PC-9 (cell line): ENCODE data around the gene UBE2K. TPM values are rescaled to one million over a fixed set of nuclear protein-coding genes. Genes with fewer than 3 reads are reported as not detected.

Experiments used
- BruUV-seq: library from RNA; stranded (reverse); fragments of 400-500 nt; replicated peaks from 2 replicates; lab custom pipeline; 2021; lab: Mats Ljungman, UMichigan
- CTCF ChIA-PET: fragments of 300-600 bp; sonication (Branson Sonifier 250); formaldehyde crosslinking; loops from one replicate; lab custom pipeline; 2022; ENCODE audit warnings: antibody characterized with exemption; lab: Charles Lee
- POLR2A ChIA-PET: fragments of 300-600 bp; sonication (Branson Sonifier 250); formaldehyde crosslinking; loops from one replicate; lab custom pipeline; 2022; ENCODE audit warnings: antibody characterized with exemption; ENCODE audit not compliant: unreplicated experiment; lab: Charles Lee
- DNase-seq, 2 experiments: peaks; one replicate each; pipeline versions ENCODE4 v3.0.0 to v3.0.0-alpha.2; 2015 to 2022; ENCODE audit warnings: mixed read lengths in 1 of 2
- H2AFZ ChIP-seq: fragments of 200-600 bp; sonication (generic); 2 replicates; pipeline ENCODE4 v1.8.1; 2017; ENCODE audit warnings: antibody characterized with exemption
- H3F3A ChIP-seq: fragments of 200-600 bp; sonication (generic); 2 replicates; pipeline ENCODE4 v1.8.1; 2017; ENCODE audit warnings: antibody characterized with exemption, mild to moderate bottlenecking, low read depth; ENCODE audit not compliant: insufficient read depth
- H3K27ac ChIP-seq: fragments of 200-600 bp; sonication (generic); 2 replicates; pipeline ENCODE4 v1.6.1; 2016; ENCODE audit warnings: mixed run types
- H3K27me3 ChIP-seq: fragments of 200-600 bp; sonication (generic); 2 replicates; pipeline ENCODE4 v1.6.1; 2016; ENCODE audit warnings: low read depth, mixed run types; ENCODE audit not compliant: insufficient read depth
- H3K36me3 ChIP-seq: fragments of 200-600 bp; sonication (generic); 2 replicates; pipeline ENCODE4 v1.6.1; 2016; ENCODE audit warnings: low read depth, mixed run types
- H3K4me1 ChIP-seq: fragments of 200-600 bp; sonication (generic); replicated peaks from 2 replicates; pipeline ENCODE4 v1.6.1; 2016; ENCODE audit warnings: mixed run types; ENCODE audit not compliant: insufficient read depth
- H3K4me2 ChIP-seq: fragments of 200-600 bp; sonication (generic); 2 replicates; pipeline ENCODE4 v1.6.1; 2017; ENCODE audit warnings: mixed run types
- H3K4me3 ChIP-seq: fragments of 200-600 bp; sonication (generic); 2 replicates; pipeline ENCODE4 v1.6.1; 2016; ENCODE audit warnings: mixed run types
- H3K79me2 ChIP-seq: fragments of 200-600 bp; sonication (generic); 2 replicates; pipeline ENCODE4 v1.6.1; 2017; ENCODE audit warnings: low read depth, mixed run types
- H3K9me2 ChIP-seq: fragments of 200-600 bp; sonication (generic); 2 replicates; pipeline ENCODE4 v1.8.1; 2017; ENCODE audit warnings: mild to moderate bottlenecking; ENCODE audit not compliant: insufficient read depth
- H3K9me3 ChIP-seq: fragments of 200-600 bp; sonication (generic); 2 replicates; pipeline ENCODE4 v1.8.1; 2016; ENCODE audit warnings: low read depth; ENCODE audit not compliant: insufficient read depth
- H4K20me1 ChIP-seq: fragments of 200-600 bp; sonication (generic); 2 replicates; pipeline ENCODE4 v1.8.1; 2017; ENCODE audit not compliant: insufficient read depth
- EZH2 ChIP-seq: fragments of 200-600 bp; sonication (generic); IDR thresholded peaks from 2 replicates; pipeline ENCODE4 v1.8.0; 2017; ENCODE audit warnings: antibody characterized with exemption, low read depth
- intact Hi-C: fragments of 100-400 bp; cut with micrococcal nuclease; formaldehyde crosslinking; loops from one replicate; pipeline ENCODE4 v1.10.0; 2022; ENCODE audit not compliant: unreplicated experiment
- total RNA-seq: library from RNA; stranded (reverse); gene quantifications from 2 replicates; pipeline ENCODE4 v1.2.3, GENCODE V29; 2021
- TF ChIP-seq, protein P1 (sequence below): fragments of 200-600 bp; sonication (generic); conservative IDR thresholded peaks from 2 replicates; pipeline ENCODE4 v1.6.1; 2017; ENCODE audit warnings: mixed run types, antibody characterized with exemption, mild to moderate bottlenecking, moderate library complexity

UBE2K gene
- total RNA-seq, 1 experiment from 2014 or later = 129 TPM

- no peaks in the 10 kb centered on the region for H3K27me3 ChIP-seq
- no TSS peak for BruUV-seq
- no peak for TF ChIP-seq EZH2
- TF ChIP-seq, protein P1, sequence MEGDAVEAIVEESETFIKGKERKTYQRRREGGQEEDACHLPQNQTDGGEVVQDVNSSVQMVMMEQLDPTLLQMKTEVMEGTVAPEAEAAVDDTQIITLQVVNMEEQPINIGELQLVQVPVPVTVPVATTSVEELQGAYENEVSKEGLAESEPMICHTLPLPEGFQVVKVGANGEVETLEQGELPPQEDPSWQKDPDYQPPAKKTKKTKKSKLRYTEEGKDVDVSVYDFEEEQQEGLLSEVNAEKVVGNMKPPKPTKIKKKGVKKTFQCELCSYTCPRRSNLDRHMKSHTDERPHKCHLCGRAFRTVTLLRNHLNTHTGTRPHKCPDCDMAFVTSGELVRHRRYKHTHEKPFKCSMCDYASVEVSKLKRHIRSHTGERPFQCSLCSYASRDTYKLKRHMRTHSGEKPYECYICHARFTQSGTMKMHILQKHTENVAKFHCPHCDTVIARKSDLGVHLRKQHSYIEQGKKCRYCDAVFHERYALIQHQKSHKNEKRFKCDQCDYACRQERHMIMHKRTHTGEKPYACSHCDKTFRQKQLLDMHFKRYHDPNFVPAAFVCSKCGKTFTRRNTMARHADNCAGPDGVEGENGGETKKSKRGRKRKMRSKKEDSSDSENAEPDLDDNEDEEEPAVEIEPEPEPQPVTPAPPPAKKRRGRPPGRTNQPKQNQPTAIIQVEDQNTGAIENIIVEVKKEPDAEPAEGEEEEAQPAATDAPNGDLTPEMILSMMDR = no peak
- no peak overlapping the region for H2AFZ ChIP-seq
- CTCF ChIA-PET = no interaction called here
- H3K79me2 ChIP-seq = no peaks in the 10 kb centered on the region
- 0 out of 2 replicates have a peak overlapping the region, but pooled peaks have one; percentile 26 for H3K27ac ChIP-seq
- H3F3A ChIP-seq = no peaks in the 10 kb centered on the region
- H3K36me3 ChIP-seq = no peaks in the 10 kb centered on the region; the same call in 1 of the 2 replicates
- no peaks in the 10 kb centered on the region for H3K9me2 ChIP-seq
- H3K9me3 ChIP-seq = no peaks in the 10 kb centered on the region
- intact Hi-C loops = no loop called here
- no peaks in the 10 kb centered on the region for H3K4me1 ChIP-seq
- POLR2A ChIA-PET = no interaction called here
- no peak for DNase-seq
- no peak overlapping the region for H3K4me2 ChIP-seq
- no peaks in the 10 kb centered on the region for H4K20me1 ChIP-seq
- H3K4me3 ChIP-seq = no peak overlapping the region
Observed at GRCh38 chr4:39822662-39823061, 124.7 kb downstream of the UBE2K start.

DNA sequence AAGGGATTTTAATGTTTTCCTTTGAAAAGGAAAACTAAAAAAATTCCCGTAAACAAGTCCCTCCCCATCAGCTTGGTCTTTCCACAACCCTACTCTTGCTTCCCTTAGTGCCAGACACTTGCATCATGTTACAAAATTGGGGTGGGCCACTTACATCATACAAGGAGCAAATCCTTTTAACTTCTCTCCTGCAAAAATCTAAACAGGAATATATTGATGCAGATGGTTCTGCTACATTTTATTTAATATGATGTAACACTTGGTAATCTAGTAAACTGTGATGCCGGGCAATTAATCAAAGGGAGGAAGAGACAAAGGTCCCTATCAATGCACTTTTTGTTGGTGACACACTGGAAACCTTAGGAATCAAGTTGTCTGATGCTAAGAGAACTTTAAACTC is 125.3 kb downstream of the UBE2K start:
- BruUV-seq = no TSS peak
- Histone ChIP-seq H2AFZ (no peak overlapping the region), H3K4me1 (no peaks in the 10 kb centered on the region), H3F3A (no peaks in the 10 kb centered on the region), H3K79me2 (no peaks in the 10 kb centered on the region), H4K20me1 (no peaks in the 10 kb centered on the region), H3K36me3 (no peaks in the 10 kb centered on the region; the same call in 1 of the 2 replicates), H3K27ac (peak overlapping the region; percentile 26; the same call in 1 of the 2 replicates), H3K9me3 (no peaks in the 10 kb centered on the region), H3K9me2 (no peaks in the 10 kb centered on the region), H3K4me3 (no peak overlapping the region), H3K4me2 (no peak overlapping the region), H3K27me3 (no peaks in the 10 kb centered on the region)
- no peak for DNase-seq
- POLR2A ChIA-PET = no interaction called here
- CTCF ChIA-PET = no interaction called here
- intact Hi-C loops = no loop called here
- no peak for TF ChIP-seq EZH2
- TF ChIP-seq, protein P1 = no peak

GRCh38 chr4:39825090-39825489 is 127.2 kb downstream of the UBE2K start:
- DNase-seq = no peak
- Histone ChIP-seq H3K4me1 (no peaks in the 10 kb centered on the region), H3K9me3 (no peaks in the 10 kb centered on the region), H3F3A (no peaks in the 10 kb centered on the region), H4K20me1 (no peaks in the 10 kb centered on the region), H3K4me2 (no peak overlapping the region), H3K79me2 (no peaks in the 10 kb centered on the region), H3K36me3 (no peaks in the 10 kb centered on the region; the same call in 1 of the 2 replicates), H3K27me3 (no peaks in the 10 kb centered on the region), H3K4me3 (no peak overlapping the region), H3K9me2 (no peaks in the 10 kb centered on the region), H2AFZ (no peak overlapping the region), H3K27ac (no peak overlapping the region)
- POLR2A ChIA-PET = interaction anchor here (0.5 kb wide), 1 partner anchor 282 kb away, joined by 6 read pairs; no protein-coding TSS in a partner anchor
- TF ChIP-seq, protein P1 = no peak
- no peak for TF ChIP-seq EZH2
- BruUV-seq = no TSS peak
- CTCF ChIA-PET = no interaction called here
- intact Hi-C loops = no loop called here
